WTC11 (cell line): Measurements from ENCODE around the gene CSH1.

ENCODE experiments used
- CBFB ChIP-seq: sonication (generic); formaldehyde crosslinking; IDR thresholded peaks from 2 replicates; pipeline ENCODE4 v1.8.1; 2022; ENCODE audit warnings: mild to moderate bottlenecking, low read depth, missing genetic modification reagents
- CREM ChIP-seq: sonication (generic); formaldehyde crosslinking; IDR thresholded peaks from 2 replicates; pipeline ENCODE4 v1.8.1; 2022; ENCODE audit warnings: mild to moderate bottlenecking, missing genetic modification reagents, moderate library complexity
- KAT7 ChIP-seq: sonication (generic); formaldehyde crosslinking; IDR thresholded peaks from 2 replicates; pipeline ENCODE4 v1.8.1; 2023; ENCODE audit warnings: missing genetic modification reagents, mild to moderate bottlenecking, borderline replicate concordance
- NFYB ChIP-seq: sonication (generic); formaldehyde crosslinking; conservative IDR thresholded peaks from 2 replicates; pipeline ENCODE4 v1.8.0; 2022; ENCODE audit warnings: low read depth, missing genetic modification reagents
- SMAD4 ChIP-seq: sonication (generic); formaldehyde crosslinking; IDR thresholded peaks from 2 replicates; pipeline ENCODE4 v1.8.0; 2022; ENCODE audit warnings: mild to moderate bottlenecking, missing genetic modification reagents
- SOX15 ChIP-seq: fragments of 250-450 bp; sonication (Bioruptor Pico); IDR thresholded peaks from 2 replicates; pipeline ENCODE4 v1.9.0; 2021; ENCODE audit warnings: mild to moderate bottlenecking
- ZNF416 ChIP-seq: fragments of 250-450 bp; sonication (Bioruptor Pico); IDR thresholded peaks from 2 replicates; pipeline ENCODE4 v1.9.0; 2021; ENCODE audit warnings: mild to moderate bottlenecking, inconsistent platforms
- TF ChIP-seq, protein P1 (sequence below): fragments of 200-600 bp; IDR thresholded peaks from 2 replicates; pipeline ENCODE4 v1.8.0; 2022; ENCODE audit warnings: antibody characterized with exemption
- TF ChIP-seq, protein P2 (sequence below): sonication (generic); formaldehyde crosslinking; IDR thresholded peaks from 2 replicates; pipeline ENCODE4 v1.8.1; 2022; ENCODE audit warnings: missing genetic modification reagents, borderline replicate concordance
- TF ChIP-seq, protein P3 (sequence below): sonication (generic); formaldehyde crosslinking; IDR thresholded peaks from 2 replicates; pipeline ENCODE4 v1.8.1; 2022; ENCODE audit warnings: mild to moderate bottlenecking, moderate library complexity, missing genetic modification reagents

DNA sequence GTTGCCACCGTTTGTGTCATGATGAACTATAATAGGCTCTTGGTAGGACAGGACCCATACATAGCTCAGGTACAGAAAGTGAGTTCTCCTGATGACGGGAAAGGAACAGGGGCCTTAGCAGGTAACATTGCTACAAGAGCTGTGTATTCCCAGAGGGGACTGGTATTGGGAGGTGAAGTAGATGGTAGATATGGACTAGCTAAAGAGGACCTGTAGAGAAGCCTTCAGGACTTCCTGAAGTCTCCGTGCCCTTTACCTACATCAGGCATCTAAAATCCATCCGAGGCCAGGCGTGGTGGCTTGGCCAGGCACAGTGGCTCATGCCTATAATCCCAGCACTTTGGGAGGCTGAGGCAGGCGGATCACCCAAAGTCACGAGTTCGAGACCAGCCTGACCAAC is 41.2 kb downstream of the CSH1 start:
- TF ChIP-seq, protein P1, sequence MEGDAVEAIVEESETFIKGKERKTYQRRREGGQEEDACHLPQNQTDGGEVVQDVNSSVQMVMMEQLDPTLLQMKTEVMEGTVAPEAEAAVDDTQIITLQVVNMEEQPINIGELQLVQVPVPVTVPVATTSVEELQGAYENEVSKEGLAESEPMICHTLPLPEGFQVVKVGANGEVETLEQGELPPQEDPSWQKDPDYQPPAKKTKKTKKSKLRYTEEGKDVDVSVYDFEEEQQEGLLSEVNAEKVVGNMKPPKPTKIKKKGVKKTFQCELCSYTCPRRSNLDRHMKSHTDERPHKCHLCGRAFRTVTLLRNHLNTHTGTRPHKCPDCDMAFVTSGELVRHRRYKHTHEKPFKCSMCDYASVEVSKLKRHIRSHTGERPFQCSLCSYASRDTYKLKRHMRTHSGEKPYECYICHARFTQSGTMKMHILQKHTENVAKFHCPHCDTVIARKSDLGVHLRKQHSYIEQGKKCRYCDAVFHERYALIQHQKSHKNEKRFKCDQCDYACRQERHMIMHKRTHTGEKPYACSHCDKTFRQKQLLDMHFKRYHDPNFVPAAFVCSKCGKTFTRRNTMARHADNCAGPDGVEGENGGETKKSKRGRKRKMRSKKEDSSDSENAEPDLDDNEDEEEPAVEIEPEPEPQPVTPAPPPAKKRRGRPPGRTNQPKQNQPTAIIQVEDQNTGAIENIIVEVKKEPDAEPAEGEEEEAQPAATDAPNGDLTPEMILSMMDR, result no peak
- no peak for TF ChIP-seq NFYB (CRISPR knock-in tag)
- no peak for TF ChIP-seq SOX15 (CRISPR knock-in tag)
- TF ChIP-seq KAT7 (CRISPR knock-in tag), result no peak
- TF ChIP-seq CREM (CRISPR knock-in tag), result no peak
- no peak for TF ChIP-seq ZNF416
- TF ChIP-seq, protein P2, sequence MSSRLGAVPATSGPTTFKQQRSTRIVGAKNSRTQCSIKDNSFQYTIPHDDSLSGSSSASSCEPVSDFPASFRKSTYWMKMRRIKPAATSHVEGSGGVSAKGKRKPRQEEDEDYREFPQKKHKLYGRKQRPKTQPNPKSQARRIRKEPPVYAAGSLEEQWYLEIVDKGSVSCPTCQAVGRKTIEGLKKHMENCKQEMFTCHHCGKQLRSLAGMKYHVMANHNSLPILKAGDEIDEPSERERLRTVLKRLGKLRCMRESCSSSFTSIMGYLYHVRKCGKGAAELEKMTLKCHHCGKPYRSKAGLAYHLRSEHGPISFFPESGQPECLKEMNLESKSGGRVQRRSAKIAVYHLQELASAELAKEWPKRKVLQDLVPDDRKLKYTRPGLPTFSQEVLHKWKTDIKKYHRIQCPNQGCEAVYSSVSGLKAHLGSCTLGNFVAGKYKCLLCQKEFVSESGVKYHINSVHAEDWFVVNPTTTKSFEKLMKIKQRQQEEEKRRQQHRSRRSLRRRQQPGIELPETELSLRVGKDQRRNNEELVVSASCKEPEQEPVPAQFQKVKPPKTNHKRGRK (CRISPR knock-in tag), result no peak
- no peak for TF ChIP-seq CBFB
- TF ChIP-seq, protein P3, sequence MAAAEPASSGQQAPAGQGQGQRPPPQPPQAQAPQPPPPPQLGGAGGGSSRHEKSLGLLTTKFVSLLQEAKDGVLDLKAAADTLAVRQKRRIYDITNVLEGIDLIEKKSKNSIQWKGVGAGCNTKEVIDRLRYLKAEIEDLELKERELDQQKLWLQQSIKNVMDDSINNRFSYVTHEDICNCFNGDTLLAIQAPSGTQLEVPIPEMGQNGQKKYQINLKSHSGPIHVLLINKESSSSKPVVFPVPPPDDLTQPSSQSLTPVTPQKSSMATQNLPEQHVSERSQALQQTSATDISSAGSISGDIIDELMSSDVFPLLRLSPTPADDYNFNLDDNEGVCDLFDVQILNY (CRISPR knock-in tag), result no peak
- no peak for TF ChIP-seq SMAD4
